RWPE1 (cell line): ENCODE measurements around the gene ACSS2.

Experiments
- CTCF ChIA-PET: fragments of 350-600 bp; sonication (Branson Sonifier 250); formaldehyde crosslinking; extraction: SDS; loops from one replicate; lab custom pipeline; 2021; lab: Yijun Ruan, JAX
- POLR2A ChIA-PET: fragments of 400-600 bp; formaldehyde crosslinking; extraction: SDS; loops from one replicate; lab custom pipeline; 2020; ENCODE audit warnings: antibody characterized with exemption; ENCODE audit not compliant: low non-redundant PET; lab: Yijun Ruan, JAX
- DNase-seq: peaks from one replicate; pipeline ENCODE4 v3.0.0; 2012; ENCODE audit warnings: low spot score
- H3K27ac ChIP-seq: fragments of 450-650 bp; 2 replicates; pipeline ENCODE4 v1.5.1; 2017
- TF ChIP-seq, protein P1 (sequence below): fragments of 450-650 bp; conservative IDR thresholded peaks from 2 replicates; pipeline ENCODE4 v1.5.1; 2017; ENCODE audit warnings: low read depth, mild to moderate bottlenecking

ACSS2 gene

DNA sequence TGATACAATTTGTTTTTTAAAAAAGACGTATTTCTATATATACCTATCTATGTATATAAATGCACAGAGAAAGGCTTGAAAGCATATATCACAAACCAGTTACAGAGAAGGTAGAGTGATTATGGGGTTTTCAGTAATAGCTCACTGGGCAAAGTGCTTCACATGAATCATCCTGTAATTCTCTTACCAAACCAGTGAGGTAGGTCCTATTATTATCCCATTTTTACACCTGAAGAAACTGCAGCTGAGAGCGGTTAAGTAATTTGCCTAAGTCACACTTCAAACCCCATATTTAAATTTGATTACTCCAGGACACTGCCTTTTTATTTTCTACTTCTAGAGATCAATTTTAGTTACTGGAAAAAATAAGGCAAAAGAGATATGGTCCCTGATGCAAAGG, 74.8 kb downstream of the ACSS2 start:
- DNase-seq = peak; percentile 74
- CTCF ChIA-PET = interaction anchor here (0.6 to 4.0 kb wide), 5 partner anchors 45 to 495 kb away, joined by 3 to 32 read pairs (median 3); partner anchors contain the start of genes ACSS2 and GGT7
- POLR2A ChIA-PET = no interaction called here
- peak overlapping the region; percentile 15 for H3K27ac ChIP-seq
- TF ChIP-seq, protein P1, sequence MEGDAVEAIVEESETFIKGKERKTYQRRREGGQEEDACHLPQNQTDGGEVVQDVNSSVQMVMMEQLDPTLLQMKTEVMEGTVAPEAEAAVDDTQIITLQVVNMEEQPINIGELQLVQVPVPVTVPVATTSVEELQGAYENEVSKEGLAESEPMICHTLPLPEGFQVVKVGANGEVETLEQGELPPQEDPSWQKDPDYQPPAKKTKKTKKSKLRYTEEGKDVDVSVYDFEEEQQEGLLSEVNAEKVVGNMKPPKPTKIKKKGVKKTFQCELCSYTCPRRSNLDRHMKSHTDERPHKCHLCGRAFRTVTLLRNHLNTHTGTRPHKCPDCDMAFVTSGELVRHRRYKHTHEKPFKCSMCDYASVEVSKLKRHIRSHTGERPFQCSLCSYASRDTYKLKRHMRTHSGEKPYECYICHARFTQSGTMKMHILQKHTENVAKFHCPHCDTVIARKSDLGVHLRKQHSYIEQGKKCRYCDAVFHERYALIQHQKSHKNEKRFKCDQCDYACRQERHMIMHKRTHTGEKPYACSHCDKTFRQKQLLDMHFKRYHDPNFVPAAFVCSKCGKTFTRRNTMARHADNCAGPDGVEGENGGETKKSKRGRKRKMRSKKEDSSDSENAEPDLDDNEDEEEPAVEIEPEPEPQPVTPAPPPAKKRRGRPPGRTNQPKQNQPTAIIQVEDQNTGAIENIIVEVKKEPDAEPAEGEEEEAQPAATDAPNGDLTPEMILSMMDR = no peak

DNA sequence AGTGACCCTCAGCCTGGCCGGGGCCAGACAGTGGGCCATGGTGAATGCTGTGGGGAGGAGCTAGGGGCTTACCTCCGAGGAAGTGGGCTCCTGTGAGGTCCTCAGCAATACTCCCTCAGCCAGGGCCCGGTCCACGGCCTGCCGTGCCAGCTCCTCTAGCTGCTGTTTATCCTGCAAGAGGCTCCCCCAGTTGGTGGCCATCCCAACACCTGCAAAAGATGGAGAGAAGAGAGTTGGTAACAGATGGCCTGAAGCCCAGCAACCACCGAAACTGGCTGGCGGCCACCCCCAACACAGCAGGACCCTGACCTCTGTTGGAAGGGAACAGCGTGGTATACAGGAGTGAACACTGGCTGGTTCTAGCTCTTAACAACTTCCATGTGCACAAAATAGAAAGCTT, 75.2 kb downstream of the ACSS2 start:
- peak overlapping the region; percentile 15 for H3K27ac ChIP-seq
- TF ChIP-seq, protein P1 = no peak
- POLR2A ChIA-PET = no interaction called here
- CTCF ChIA-PET = interaction anchor here (0.7 to 4.0 kb wide), 3 partner anchors 46 to 145 kb away, joined by 3 to 32 read pairs (median 4); partner anchors contain the start of genes ACSS2 and GGT7
- DNase-seq = no peak

DNA sequence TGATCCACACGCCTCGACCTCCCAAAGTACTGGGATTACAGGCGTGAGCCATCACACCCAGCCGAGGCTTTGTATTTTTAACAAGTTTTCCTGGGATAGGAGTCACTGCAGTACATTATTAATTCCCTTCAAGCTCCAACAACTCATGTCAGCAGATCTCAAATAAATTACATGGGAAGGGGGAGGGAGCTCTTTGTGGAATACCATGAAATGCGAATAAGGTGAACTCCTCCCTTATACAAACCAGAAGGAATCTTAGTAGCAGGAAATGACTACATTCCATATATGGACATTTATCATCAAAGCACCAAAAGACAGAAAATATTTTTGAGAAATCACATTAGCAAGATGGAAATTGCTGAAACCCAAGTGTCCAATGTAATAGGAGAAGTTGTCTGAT, 76.3 kb downstream of the ACSS2 start:
- TF ChIP-seq, protein P1 = no peak
- POLR2A ChIA-PET = no interaction called here
- CTCF ChIA-PET = interaction anchor here (1.0 to 4.0 kb wide), 2 partner anchors 78 to 91 kb away, joined by 3 to 32 read pairs; partner anchors contain the start of genes ACSS2 and GGT7
- H3K27ac ChIP-seq = peak overlapping the region; percentile 46
- peak; percentile 57 for DNase-seq

DNA sequence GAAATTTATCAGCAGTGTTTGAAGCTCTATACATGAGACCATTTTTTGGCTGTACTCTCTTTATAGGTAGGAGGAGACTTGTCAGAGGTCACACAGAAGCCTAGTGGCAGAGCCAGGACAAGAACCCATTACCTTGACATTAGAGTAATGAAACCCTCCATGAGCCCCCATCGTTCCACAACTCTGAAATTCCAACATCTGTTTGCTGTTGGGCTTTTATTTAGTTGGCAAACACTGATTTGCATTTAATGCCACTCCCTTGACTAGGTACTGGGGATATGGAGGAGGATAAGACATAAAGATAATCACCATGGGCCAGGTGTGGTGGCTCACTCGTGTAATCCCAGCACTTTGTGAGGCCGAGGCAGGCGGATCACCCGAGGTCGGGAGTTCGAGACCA, 77.5 kb downstream of the ACSS2 start:
- DNase-seq = no peak
- ChIA-PET CTCF (interaction anchor here (0.6 to 0.7 kb wide), 3 partner anchors 17 to 71 kb away, joined by 3 to 5 read pairs (median 4); no protein-coding TSS in a partner anchor), POLR2A (no interaction called here)
- H3K27ac ChIP-seq = peak overlapping the region; percentile 19; the same call in 1 of the 2 replicates
- TF ChIP-seq, protein P1 = no peak

DNA sequence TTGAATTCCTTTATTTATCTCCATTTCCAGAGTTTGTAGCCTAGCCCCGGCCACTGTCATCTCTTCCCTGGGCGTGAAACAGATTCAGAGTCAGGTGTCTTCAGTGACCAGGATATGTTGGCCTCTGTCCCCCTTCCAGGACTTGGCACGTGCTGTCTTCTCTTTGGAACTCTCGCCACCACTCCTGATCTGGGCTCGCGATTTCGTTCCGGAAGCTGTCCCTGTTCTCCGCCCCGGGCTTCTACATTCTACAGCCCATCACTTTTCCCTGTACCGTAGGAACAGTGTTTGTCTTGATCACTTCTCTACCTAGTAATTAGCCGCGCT, 78.5 kb downstream of the ACSS2 start:
- ChIA-PET CTCF (interaction anchor here (0.6 to 4.8 kb wide), 4 partner anchors 15 to 81 kb away, joined by 3 to 57 read pairs (median 4); partner anchors contain the start of genes ACSS2 and GGT7), POLR2A (interaction anchor here (0.8 to 1.9 kb wide), 2 partner anchors 9 to 79 kb away, joined by 3 to 13 read pairs; partner anchors contain the start of gene ACSS2)
- TF ChIP-seq, protein P1 = no peak
- peak overlapping the region; percentile 88 for H3K27ac ChIP-seq
- peak; percentile 50 for DNase-seq

DNA sequence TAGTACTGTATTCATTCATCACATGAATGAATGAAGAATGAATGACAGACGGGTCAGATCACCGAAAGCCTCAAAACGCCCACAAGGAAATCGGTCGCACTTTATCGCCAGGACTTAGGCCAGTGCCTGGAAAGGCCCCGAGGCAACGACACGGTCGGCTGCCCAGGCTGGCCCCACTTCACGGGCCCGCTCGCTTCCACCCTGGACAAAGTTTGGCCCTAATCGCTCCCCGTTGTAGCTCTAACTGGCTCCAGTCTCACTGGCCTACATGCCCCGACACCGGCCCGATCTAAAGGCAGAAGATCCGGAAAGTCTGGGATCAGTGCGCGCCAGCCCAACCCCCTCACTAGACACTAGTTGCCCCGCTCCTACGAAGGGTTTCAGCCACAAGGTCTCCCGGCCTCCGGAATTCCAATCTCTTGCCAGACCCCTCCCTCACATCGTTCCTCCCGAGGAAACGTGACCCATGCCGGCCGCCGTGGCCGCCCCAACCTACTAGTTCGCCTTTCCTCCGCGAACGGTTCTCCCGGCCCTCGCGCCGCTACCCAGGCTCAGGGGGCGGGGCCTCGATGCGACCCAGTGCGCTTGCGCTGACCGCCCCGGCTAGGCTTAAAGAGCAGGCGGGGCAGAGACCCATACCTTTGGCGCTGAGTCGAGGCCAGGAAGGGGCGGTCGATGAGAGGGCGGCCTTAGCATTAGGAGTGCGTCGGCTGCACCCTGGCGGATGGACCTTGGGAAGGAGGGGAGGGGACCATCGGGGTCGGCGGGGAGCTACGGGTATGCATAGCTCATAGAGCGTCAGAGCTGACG, 79.0 kb downstream of the ACSS2 start, which contains the start of the genes GSS and MYH7B:
Gene GSS, minus strand, starts transcription at position 576 of the 810 bp plus-strand sequence. CDS start 3,954 bp downstream, outside the sequence.
Gene MYH7B, plus strand, starts transcription at position 638 of the 810 bp plus-strand sequence. CDS start 22,138 bp downstream, outside the sequence.
- peak within 1 kb of the TSS; percentile 88 for H3K27ac ChIP-seq
- ChIA-PET CTCF (interaction anchor here (0.6 to 4.8 kb wide), 11 partner anchors 13 to 120 kb away, joined by 3 to 57 read pairs (median 3); partner anchors contain the start of genes ACSS2 and GGT7), POLR2A (interaction anchor here (0.8 to 1.9 kb wide), 3 partner anchors 10 to 81 kb away, joined by 3 to 13 read pairs (median 5); partner anchors contain the start of gene ACSS2)
- TF ChIP-seq, protein P1 = peak; percentile 82
- peak; percentile 100 for DNase-seq
